Eye (tissue), 1 donor: ENCODE measurements around the gene RNF180.
A peak's percentile ranks its signal among the peaks of the same experiment; 100 is the strongest.

ENCODE experiments used
- DNase-seq: peaks from one replicate; pipeline ENCODE4 v3.0.0-alpha.2; 2015

RNF180 gene, protein sequence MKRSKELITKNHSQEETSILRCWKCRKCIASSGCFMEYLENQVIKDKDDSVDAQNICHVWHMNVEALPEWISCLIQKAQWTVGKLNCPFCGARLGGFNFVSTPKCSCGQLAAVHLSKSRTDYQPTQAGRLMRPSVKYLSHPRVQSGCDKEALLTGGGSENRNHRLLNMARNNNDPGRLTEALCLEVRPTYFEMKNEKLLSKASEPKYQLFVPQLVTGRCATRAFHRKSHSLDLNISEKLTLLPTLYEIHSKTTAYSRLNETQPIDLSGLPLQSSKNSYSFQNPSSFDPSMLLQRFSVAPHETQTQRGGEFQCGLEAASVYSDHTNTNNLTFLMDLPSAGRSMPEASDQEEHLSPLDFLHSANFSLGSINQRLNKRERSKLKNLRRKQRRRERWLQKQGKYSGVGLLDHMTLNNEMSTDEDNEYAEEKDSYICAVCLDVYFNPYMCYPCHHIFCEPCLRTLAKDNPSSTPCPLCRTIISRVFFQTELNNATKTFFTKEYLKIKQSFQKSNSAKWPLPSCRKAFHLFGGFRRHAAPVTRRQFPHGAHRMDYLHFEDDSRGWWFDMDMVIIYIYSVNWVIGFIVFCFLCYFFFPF

DNA sequence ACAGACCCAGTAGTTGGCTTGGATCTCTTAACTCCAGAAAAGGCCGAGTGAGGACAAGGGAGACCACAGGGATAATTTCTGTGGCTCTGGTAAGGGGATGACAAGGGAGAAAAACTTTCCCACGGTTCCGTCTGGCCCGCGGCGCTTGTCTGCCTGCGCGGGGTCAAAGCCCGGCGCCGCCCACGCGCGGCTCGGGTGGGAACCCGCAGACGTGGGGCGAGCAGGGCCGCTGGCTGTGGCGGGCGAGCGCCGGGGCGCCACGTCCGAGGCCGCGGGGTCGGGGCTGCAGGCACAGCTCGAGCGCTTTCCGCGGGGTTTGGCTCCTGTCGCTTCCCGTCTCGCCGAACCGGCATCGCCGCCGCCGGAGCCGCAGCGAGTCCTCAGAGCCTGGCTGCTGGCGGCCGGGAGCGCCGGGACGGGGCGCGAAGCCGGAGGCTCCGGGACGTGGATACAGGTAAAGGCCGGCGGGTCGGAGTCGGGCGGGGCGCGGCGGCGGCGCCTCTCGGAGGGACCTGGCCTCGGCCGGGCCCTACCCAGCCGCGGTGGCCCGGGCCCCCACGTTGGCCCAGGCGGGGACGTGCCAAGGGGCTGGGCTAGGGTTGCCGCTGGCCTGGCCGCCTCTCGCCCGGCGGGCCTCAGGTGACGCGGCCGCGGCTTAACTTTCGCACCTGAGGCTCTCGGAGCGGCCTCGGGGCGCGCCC is at the start of gene RNF180:
Gene RNF180, plus strand, starts transcription at position 344 of the 701 bp plus-strand sequence. CDS start 34,965 bp downstream, outside the sequence.
- DNase-seq: peak; percentile 87

DNA sequence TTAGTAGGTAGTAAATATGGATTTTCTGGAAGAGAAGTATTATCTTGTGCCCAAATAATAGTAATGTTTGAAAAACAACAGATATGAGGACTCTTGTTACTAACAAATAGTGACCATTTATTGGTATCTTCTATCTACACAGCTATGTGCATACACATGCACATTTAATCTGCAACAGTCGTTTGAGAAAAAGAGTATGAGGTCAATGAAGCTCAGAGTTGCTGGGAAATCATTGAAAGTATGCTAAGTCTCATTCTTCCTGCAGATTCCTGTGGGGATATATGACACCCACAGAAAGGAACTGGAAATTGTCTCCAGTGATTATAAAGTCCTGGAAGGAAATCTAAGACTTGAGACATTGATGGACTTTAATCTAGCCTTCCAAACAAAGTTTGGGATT is 40.1 kb upstream of the RNF180 start:
- DNase-seq: no peak

DNA sequence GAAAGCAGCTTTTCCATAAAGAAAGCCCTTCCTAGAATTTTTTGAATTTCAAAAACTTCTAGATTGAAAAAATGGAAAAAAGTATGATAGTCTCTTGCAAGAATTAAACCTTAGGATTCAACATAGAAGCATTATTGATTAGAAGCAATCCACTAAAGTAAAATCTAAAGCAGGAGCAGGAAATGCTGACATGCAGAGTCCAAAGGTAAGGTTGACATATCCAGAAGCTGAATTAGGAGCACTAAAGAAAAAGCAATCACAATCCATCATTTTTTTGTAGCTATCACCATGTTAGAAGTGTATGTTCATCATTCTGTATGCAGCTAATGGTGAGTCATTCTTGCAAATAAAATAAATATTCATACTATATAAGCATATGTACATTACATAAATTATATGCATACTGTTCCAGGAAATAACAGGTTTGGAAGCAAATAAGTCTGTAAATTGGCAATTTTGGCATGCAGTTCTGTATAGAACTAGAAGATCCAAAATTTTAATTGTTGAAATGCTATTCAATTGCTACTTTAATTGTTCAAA is 39.4 kb upstream of the RNF180 start:
- no peak for DNase-seq

DNA sequence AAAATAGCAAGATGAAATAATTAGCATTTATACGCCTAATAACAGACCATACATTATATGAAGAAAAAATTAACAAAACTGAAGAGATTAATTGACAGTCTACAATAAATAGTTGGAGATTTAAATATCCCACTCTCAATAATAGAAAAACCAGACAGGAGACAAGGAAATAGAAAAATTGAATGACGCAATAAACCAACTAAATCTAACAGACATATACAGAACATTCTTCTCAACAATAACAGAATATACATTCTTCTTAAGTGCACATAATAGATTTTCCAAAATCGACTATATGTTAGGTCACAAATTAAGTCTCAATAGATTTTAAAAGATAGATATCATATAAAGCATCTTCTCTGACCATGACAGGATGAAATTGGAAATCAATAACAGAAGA is 25.6 kb upstream of the RNF180 start:
- no peak for DNase-seq

DNA sequence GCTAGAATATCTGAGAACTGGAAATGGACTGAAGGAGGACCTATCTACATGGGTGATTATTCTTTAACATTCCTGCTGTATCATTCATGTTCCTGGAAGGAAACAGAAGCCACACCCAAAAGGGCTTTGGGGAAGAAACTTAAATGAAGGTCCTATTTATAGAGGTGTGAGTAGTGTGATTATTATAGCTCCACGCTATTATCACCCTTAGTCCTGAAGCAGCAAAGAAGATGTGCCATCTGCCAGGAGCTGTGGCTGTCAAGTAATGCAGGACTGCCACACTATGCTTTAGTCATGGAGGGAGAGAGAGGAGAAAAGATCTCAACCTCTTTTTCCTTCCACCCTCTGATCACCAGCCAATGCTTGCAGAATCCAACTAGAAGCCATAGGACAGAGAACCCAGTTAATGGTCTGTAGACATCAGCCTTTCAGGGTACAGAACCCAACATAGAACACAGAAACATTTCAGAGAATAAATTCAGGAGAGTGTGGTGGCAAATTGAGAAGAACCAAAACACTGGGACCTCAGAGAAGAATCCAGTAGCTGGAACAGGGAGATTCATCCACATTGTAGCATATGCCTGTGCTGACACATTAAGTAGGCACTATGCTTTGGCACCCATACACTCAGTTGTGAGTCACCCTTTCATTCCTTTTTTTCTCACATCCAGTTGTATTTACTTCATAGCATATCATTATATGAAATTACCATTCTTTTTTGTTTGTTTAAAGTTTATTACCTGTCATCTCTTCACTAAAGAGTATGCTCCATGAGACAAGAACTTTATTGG is 21.0 kb upstream of the RNF180 start:
- DNase-seq: no peak

DNA sequence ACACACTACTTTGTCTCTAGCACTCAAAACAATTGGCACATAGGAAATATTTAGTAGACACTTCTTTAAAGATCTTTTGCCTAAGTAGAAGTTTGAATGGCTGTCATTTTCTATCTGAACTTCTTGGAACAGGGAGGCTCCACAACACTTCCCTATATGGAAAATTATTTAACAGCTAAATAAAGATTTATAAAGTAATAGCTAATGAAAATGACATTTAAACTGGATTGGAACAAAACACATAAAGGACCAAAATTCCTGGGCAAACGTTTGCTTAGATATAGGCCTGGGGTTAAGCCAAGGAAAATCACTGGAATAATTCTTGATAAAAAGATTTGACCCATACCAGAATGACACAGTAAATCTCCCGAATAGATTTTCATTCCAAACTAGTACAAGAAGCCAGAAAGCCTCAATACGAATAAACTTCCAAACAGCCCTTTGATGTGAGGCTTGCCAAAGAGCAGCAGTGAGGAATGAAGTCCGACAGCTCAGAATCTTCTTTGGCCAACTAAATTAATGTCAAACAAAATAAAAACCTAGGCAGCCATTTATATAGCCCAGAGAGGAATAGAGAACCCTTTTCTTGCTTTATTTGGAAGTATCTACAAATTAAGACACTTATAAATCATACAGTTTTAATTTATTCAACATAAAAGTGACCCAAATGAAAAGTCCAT is 20.3 kb upstream of the RNF180 start:
- no peak for DNase-seq

DNA sequence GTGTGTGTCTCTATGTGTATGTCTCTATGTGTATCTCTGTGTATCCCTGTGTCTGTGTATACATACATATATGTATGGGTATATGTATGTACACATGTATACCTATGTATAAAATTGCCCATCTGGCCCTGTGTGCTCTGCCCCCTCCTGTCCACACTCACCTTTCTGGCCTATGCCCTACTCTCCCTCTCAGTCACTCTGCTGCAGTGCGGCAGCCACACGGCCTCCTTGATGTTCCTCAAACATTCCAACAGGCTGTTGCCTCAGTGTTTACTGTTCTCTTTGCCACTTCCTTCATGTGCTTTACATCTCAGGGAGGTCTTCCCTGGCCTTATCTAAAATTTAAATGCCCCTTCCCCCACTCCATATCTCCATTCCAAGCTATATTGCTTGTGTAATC is 18.3 kb upstream of the RNF180 start:
- no peak for DNase-seq

DNA sequence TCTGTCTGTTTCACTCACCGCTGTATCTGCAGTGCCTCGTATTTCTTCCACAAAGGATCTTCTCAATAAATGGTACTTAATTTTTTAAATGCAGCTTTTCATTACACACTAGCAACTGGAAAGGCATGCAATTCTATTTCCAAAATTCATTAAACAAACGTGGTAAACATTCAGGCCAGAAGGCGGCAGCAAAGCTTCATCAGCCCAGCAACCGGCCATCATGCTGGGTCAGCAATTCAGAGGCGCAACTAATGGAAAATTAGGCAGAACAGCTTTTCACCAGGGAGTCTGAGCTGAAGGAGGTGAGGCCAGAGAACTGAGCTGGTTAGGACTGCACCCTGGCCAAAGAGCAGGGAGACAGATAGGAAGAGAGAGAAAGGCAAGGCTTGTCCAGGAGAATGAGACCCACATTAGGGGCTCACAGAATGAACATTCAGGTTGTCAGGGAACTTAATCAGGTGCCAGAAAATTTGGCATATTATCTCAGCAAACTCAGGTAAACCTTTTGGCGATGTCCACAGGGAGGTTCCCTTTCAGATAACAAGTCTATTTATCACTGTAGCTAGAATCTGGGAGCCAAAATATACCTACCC is 17.7 kb upstream of the RNF180 start:
- DNase-seq: peak; percentile 74

DNA sequence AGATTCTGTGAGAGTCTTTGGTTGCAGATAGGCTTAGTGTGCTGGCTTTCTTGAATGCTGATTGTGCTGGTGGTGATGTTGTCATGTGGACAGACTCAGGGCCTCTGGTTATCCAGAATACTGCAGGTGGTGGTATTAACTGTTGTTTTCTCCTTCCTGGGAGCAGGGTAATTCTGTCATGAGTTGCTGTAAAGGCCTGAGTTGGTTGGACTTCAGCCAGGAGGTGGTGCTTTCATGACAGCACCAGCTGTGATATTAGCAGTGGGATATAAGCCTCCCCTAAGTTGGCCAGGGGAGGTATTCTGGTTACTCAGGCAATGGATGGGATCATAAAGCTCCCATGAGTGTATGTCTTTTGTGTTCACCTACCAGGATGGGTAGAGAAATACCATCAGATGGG is 16.4 kb upstream of the RNF180 start:
- DNase-seq: peak; percentile 16

DNA sequence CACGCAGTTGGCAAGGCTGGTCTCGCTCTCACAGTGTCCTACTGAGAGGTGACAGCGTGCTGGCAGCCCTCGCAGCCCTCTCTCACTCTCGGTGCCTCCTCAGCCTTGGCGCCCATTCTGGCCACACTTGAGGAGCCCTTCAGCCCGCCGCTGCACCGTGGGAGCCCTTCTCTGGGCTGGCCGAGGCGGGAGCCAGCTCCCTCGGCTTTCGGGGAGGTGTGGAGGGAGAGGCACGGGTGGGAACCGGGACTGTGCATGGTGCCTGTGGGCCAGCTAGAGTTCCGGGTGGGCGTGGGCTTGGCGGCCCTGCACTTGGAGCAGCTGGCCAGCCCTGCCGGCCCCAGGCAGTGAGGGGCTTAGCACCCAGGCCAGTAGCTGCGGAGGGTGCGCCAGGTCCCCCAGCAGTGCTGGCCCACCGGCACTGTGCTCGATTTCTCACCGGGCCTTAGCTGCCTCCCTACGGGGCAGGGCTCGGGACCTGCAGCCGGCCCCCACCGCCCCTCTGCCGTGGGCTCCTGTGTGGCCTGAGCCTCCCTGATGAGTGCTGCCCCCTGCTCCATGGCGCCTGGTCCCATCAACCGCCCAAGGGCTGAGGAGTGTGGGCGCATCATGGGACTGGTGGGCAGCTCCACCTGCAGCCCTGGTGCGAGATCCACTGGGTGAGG is 15.7 kb upstream of the RNF180 start:
- no peak for DNase-seq

DNA sequence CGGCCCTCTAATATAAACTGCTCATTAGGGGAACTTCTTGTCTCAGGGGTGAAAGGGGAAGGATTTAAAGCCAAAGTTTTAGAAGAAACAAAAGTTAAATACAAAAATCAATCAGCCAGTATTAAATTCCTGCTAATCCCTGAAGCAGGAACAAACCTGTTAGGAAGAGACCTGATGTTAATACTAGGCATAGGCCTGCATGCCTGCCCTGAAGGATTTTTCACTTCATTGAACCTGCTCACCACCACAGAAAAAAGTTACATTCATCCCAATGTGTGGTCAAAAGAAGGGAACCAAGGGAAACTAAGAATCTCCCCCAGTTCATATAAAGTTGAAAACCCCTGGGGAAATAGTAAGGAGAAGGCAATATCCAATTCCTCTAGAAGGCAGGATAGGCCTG is 9.4 kb upstream of the RNF180 start:
- peak; percentile 20 for DNase-seq

DNA sequence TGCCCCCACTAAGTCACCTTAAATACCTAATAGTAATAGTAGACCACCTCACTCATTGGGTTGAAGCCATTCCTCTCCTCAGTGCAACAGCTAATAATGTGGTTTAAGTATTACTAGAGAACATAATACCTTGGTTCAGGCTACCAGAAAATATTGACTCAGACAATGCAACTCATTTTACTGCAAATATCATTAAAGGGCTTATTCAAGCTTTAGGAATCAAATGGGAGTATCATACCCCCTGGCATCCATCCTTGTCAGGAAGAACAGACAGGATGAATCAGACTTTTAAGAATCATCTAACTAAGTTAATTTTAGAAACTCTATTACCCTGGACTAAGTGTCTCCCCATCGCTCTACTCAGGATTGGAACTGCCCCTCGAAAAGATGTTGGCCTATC is 6.8 kb upstream of the RNF180 start:
- DNase-seq: no peak

DNA sequence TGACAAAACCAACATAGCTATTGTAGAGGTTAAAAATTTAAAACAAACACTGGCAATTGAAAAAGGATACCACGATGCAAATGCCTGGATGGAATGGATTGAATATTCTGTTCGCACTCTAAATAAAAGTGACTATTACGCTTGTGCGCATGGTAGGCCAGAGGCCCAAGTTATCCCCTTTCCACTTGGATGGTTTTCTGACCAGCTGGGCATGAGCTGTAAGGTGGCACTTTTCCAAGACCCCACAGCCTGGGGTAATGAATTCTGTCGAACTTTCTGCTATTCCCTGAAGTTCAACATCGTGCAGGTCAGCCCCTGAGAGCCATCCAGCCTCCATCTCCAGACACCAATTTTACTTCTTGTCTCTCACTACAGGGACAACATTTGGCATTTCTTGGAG is 5.4 kb upstream of the RNF180 start:
- no peak for DNase-seq

DNA sequence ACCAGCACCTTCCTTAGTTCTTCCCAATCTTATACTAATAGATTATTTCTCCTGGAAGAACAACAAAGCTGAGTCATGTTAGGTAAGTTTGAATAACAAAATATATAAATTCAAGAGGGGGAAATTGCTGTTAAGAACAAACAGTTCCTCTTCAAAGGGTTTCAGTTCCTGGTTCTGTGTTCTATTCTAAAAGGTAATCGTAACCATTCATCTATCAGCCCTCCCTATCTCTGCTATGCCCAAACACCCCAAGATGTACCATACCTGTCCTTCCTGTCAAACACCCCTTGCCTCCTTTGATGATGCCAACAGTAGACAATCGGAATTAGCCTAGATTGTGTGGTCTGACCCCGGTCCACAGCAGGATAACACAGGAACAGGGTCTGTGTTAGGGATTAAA is 4.2 kb upstream of the RNF180 start:
- DNase-seq: no peak

DNA sequence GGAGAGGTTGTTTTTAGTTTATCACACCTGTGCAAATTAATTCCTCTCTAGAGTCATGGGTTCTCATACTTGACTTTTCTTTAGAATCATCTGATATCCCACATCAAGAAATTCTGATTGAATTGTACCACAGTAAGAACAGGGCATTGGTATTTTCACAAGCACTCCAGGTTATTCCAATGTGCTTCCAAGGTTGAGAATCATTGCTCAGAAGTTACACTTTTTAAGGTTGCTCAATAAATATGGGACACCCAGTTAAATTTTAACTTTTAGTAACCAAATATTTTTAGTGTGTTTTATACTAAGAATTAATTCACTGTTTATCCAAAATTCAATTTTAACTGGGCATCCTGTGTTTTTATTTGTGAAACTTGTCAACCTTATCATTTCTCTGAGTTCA is 2.5 kb upstream of the RNF180 start:
- DNase-seq: no peak

DNA sequence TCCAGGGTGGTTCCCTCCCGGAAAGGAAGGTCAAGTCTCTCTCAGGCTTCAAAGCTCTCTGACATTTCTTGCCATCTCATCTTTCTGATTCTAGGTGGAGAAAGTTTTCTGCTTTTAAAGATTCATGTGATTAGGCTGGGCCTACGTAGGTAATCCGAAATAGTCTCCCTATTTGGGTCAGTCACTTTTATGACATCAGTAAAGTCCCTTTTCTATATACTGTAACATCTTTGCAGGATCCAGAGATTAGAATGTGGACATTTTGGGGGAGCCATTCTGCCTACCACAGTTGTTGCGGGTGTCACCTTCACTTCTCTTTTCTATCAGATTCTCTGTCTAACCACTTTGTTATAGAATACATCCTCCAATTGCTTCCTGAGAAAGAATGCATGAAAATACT is 1.9 kb upstream of the RNF180 start:
- no peak for DNase-seq

DNA sequence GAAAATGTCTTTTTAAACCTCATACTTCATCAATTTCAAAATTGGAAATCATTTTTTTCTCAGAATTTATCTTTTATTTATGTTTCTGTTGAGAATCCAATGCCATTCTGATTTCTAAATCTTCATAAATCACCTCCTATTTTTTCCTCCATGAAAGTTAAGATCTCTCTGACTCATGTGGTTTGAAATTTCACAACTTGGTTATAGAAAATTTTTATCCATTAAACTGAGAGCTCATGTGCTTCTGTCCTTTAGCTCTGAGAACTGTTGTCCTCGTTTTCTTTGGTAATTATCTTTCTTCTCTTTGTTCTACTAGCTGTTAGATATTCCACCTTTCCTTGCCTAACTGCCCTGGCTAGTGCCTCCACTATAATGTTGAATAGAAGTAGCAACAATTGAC is 1.5 kb upstream of the RNF180 start:
- DNase-seq: no peak

DNA sequence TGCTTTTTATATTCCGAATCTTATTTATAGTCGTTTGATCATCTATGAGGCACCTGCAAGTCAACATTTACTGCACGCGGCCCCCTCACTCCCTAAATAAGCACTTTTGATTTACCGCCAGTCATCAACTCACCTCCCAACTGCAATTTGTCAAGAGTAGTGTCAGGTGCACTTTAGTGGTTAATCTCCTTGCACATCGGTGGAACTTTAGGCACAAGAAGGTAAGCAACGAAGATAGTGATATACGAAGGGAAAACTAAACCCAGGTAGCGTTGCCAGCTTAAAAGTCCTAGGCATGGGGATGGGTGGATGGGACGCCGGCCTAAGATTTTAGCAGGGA is 513 bp upstream of the RNF180 start:
- DNase-seq: no peak

DNA sequence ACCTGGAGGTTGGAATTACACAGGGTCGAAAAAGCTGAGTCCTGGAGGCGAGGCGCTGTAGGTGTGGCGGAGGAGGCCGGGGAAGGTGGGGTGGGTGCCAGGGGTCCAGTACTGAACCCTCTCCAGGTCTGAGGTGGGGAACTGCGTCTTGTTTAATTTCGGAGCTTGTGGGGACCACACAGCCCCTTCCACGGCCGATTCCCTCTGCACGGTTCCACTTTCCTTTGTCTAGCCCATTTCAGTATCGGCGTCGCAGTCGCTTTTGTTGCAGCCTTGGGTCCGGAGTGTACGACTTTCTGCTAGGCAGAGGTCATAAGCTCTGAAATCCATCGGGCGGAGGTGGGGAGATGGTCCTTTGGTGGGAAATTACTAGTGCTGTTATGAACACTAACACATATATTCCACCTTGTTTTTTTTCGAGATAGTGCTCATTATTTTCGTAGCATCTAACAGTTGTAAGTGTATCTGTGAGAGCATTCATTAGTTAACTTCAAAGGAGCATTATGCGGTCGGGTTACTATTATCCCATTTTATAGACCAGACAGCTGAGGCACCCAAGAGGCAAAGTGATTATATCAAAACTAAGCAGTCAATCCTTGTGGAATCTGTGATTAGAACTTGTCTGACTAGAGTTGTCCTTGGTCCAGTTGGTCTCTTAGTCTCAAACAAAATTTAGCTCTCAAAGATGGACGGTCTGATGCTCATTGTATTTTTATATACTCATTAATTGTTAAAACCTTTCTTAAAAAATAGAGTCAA is 737 bp downstream of the RNF180 start:
- DNase-seq: peak; percentile 79

DNA sequence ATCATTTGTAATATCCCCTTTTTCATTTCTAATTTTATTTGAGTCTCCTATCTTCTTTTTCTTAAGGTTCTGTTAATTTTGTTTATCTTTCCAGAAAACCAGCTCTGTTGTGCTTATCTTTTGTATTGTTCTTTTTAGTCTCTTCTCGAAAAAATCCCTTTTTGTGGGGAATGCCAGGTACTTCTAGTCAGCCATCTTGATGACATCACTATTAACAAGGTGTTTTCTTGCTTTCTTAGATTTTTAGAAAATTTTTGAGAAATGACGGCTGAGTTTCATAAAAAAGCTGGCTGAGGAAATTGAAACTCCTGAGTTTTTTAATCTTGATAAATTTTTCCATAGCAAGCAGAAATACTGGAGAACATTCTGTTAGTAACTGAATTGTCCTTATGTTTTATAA is 10.7 kb downstream of the RNF180 start:
- no peak for DNase-seq
